ENCODE measurements around the gene EFTUD2.
"Not testable (repeated sequence)": the region's sequence is repeated elsewhere in the genome, so short reads cannot be mapped to it uniquely, and the experiment has no call there.

EFTUD2 gene

DNA sequence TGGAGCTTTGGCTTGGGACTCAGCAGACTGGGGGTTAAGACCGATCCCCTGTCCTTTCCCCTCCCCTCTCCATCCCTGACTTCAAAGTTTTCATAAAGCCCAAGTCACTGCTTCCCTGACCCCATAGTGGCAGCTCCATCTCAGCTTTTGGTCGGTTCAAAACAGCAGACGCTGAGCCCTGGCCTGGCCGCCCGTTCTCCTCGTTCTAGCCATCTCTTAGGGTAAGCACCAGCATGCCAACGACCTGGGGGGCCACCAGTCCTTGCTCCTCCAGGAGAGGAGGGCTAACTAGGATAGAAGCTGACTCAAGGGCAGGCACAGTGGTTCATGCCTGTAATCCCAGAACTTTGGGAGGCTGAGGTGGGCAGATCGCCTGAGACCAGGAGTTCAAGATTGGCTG, 53.0 kb downstream of the EFTUD2 start:
- no peak for DNase-seq

DNA sequence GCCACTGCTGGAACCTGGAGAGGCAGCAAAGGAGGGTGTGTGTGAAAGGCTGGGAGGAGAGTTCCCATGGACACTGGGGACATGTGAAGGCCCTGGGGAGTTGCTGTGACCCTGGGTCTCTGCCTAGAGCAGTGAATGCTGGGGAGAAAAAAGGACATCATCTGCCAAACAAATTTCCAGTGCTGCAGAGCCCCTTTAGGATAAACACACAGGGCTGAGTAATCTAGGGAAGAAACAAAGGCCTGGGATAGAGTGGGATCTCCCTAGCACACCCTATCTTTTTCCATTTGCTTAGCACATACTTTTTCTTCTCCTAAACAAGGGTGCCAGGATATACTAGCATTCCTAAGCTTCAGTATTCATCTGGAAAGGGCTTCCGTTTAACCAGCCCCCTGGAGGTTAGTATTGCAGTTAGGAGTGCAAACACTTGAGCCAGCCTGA, 54.8 kb downstream of the EFTUD2 start:
- DNase-seq, result no peak

DNA sequence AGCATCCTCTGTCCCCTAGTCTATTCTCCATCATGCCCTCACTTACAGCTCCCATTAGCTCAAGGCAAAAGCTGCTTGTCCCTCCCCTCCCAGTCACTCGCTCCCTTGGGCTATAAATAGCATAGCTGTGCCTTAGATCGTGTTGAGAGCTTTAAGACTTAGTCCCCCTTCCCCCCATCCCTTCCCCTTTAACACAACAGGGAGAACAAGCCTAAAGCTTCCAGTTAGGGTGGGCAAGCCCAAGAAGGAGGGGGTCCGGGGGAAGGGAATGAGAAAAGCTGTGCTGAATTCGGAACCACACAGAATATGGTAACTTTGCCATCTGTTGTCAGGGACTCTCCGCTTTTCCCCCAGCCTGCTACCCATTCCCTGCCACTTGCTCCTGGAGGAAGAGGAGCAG, 56.5 kb downstream of the EFTUD2 start:
- no peak for DNase-seq

DNA sequence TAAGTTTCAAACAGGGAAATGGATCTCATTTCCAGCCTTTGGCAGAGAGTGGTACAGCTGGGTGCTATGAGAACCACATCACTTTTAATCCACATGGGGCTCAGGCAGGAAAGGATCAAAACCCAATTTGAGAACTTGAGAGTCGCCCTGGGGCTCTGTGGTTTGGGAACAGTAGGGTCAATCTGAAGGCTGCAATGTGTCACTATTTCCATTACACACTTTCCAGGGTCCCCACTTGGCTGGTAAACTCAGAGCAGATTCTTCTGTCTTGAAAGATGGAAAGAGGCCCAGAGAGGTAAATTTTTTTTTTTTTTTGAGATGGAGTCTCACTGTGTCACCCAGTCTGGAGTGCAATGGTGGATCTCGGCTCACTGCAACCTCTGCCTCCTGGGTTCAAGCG, 58.3 kb downstream of the EFTUD2 start:
- no peak for DNase-seq

DNA sequence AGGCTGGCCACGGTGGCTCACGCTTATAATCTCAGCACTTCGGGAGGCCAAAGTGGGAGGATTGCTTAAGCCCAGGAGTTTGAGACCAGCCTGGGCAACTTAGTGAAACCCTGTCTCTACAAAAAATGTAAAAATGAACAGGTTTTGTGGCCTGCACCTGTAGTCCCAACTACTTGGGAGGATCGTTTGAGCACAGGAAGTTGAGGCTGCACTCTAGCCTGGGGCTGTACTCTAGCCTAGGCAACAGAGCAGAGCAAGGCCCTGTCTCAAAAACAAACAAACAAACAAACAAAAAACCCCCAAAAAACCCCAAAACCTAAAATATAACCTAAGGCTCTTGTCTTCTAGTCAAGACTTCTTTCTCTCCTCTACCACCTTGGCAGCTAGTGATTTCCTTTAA, 59.0 kb downstream of the EFTUD2 start:
- no peak for DNase-seq

DNA sequence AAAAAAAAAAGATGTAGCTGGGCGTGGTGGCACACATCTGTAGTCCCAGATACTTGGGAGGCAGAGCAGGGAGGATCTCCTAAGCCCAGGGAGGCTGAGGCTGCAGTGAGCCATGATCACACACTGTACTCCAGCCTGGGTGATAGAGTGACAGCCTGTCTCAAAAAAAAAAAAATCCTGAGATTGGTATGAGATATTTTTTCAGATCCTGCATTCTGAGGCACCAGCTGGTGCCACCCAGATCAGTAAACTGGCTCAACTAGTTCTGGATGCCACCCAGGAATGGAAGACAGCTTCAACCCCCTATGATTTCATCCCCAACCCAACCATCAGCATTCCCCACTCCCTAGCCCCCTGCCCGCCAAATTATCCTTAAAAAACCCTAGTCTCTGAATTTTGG, 62.0 kb downstream of the EFTUD2 start:
- no peak for DNase-seq

DNA sequence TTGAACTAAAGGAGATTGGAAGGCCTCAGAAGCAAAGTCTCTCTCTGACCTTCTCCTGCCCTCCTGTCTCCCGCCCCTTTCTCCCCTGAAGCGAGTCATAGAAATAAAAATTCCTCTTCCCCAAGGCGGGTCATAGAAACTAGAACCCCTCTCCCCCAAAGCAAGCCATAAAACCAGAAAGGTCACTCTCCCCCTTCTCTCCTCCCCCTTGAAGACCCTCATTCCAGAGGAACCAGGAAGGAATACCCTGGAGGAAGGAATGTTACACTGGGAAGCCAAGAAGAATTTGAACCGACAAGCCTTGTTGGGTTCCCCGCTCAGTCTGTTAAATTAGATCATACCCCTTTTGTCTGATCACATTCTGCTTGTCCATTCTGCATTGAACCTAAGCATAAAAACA, 66.4 kb downstream of the EFTUD2 start:
- no peak for DNase-seq

DNA sequence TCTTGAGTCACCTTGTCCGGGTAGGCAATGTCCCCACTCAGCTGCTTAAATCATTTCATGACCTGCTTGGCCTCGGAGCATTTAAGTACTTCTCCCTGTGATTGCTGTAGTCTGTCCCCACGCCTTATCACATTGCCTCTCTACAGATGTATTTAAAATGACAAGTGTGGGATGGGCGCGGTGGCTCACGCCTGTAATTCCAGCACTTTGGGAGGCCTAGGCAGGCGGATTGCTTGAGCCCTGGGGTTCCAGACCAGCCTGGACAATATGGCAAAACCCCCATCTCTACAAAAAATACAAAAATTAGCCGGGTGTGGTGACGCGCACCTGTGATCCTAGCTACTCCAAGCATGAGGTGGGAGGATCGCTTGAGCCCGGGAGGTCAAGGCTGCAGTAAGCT, 67.9 kb downstream of the EFTUD2 start:
- no peak for DNase-seq

DNA sequence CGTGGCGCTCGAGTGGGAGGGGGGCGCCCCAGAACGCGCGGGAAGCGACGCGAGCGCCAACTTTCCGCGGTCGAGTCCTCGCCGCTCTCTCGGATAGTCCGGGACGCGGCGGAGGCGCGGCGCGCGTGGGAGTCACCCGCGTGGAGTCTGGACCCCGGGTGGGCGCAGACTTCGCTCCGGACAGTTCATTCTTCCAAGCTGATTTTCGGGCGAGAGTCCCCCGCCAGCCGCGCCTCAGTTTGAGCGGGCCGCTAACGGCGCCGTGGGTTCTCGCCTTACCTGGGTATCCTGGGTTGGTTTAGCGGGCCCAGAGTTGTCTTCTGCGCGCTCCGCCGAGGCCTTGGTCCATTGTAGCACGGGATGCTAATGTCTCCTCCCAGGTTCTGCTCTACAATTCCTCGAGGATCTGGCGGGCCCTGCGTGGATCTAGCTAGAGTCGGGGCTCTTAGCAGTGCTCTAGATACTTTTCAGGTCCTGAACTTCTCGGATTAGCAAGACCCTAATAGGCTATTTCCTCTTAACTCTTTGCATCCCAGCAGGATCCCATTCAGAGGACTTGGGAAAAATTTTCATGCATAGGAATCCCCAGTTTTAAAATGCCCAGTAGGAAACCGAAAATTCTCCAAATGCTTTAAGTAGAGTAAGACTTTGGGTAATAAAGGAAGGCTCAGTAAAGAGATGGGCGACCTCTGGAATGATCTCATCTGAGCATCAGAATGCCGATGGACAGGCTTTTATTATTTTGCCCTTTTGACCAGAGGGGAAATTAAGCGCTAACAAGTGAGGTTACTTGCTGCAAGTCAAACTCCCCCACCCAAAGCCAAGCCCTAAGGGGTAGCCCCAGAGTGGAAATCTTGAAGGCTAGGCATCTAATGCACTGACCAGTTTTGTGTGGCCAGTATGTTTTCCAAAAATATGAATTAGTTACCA, 68.6 kb downstream of the EFTUD2 start:
- DNase-seq, result peak; percentile 28

DNA sequence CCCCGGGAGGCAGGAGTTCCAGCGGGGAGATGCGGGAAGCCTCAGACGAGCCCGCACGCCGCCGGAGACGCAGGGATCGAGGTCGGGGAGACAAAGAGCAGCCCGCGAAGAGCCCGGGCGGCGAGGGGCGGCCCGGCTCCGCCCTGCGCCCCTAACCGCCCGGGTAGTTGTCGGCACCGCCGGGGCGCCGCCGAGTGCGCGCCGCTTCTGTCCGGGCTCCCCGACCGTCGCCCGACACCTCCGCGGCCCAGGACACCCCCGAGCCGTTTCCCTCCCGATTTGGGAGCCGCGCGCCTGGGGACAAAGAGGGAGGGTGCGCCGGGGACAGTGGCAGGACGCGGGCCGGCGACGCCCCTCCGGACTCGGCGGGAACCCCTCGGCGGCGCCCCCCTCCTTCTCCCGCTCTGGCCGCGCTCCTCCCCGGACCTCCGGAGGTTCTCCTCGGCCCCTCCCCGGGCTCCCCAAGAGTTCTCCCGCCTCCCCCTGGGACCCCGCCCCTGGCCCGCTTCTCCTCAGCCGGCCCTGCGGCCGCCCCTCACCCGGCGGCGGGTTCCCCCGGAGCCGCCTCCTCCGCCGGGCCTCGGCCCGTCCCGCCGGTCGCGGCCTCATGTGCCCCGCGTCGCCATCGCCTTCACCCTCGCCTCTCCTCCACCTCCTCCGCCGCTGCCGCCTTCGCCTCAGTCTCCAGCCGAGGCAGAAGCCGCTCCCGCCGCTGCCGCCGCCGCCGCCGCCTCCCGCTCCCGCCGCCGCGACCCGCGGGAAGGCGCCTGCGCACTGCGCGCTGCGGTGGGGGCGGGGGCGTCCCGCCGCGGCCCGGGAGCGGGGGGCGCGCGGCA, 69.5 kb downstream of the EFTUD2 start, which contains the start of gene GJC1:
GJC1 (minus strand) TSS at position 765 of the 836 bp plus-strand sequence. CDS start 24,470 bp downstream, outside the sequence.
- DNase-seq, result peak; percentile 37

DNA sequence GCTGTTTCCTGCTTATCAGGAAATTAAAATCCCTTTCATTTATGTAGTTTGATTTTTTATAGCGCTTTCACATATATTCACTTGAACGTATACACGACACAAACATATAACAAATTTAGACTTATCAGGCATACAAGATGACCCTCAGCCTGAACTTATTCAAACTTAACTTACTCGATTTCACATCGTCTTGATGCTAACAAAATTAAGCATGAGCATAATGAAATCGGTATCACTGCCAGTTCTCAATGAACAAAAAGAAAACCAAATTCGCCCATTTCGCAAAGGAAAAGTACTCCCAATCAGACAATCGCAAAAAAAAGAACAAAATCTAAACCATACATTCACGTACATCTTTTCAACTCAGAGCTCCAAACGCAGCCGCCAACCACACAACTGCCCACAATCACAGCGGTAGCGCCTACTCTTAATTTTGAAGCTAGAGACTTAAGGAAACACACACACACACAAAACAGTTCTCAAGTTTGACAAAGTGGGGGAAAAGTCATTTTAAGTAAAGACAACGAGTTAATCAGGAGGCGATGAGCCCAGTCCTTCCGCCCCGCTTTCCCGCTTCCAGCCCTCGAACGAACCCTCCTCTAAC, 70.2 kb downstream of the EFTUD2 start:
- no peak for DNase-seq

DNA sequence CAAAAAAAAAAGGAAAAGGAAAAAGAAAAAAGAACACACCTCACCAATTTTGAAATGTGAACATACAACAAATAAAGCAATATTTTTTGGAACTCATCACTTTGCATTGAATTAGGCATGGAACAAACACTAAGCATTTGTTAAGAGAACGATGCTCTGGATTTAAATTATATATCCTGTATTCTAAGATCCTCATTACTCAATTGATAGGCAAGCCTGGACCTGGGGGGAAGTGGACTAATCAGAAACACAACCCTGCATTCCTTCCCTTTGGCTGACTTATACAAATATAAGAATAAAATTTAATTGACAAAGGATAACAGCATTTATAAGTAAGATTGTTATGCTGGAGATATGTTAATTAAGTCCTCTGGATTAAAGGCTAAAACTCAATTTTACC, 71.4 kb downstream of the EFTUD2 start:
- no peak for DNase-seq

DNA sequence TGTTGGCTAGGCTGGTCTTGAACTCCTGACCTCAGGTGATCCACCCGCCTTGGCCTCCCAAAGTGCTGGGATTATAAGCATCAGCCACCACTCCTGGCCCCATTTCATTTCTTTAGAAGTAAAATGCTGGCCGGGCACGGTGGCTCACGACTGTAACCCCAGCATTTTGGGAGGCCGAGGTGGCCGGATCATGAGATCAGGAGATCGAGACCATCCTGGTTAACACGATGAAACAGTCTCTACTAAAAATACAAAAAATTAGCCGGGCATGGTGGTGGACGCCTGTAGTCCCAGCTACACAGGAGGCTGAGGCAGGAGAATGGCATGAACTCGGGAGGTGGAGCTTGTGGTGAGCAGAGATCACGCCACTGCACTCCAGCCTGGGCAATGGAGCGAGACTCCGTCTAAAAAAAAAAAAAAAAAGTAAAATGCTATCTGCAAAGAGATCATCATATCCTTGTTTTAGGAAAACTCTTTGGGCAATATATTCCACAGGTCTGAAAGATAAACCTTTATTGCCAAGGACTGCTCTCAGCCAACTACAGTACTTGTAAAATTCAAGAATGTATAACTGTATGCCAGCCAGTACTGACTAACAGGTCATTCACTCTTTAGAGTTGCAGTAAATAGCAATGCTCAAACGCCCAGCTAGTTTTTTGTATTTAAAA, 73.0 kb downstream of the EFTUD2 start:
- DNase-seq, result no peak

DNA sequence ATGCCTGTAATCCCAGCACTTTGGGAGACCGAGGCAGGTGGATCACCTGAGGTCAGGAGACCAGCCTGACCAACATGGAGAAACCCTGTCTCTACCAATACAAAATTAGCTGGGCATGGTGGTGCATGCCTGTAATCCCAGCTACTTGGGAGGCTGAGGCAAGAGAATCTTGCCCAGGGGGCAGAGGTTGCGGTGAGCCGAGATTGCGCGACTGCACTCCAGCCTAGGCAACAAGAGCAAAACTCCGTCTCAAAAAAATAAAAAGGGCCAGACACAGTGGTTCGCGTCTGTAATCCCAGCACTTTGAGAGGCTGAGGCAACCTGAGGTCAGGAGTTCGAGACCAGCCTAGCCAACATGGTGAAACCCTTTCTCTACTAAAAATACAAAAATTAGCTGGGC, 74.0 kb downstream of the EFTUD2 start:
- DNase-seq, result not testable (repeated sequence)

DNA sequence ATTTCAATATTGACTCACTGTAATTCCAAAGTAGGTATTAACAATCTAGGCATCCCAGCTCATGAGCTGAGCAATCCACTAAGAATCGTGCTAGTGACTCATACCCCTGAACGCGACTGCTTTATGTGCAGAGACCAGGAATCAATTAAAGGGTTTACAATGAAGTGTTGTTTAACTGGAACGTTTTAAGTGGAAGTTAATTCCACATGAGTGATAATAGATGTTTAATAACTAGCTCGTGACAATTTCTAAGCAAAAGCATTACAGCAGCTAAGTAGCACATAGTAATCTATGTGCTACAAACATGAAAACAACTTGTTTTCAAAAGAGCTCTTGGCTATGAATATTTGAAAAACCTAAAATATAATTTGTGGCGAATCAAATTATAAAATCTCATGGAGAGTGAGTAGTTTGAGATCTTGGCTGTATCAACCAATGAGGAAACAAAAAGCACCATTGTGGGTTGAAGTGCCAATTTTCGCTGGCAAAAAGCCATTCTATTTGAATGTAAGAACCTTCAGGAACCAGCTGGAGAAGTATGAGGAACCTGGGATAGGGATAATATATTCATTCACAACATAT, 78.5 kb downstream of the EFTUD2 start:
- no peak for DNase-seq

DNA sequence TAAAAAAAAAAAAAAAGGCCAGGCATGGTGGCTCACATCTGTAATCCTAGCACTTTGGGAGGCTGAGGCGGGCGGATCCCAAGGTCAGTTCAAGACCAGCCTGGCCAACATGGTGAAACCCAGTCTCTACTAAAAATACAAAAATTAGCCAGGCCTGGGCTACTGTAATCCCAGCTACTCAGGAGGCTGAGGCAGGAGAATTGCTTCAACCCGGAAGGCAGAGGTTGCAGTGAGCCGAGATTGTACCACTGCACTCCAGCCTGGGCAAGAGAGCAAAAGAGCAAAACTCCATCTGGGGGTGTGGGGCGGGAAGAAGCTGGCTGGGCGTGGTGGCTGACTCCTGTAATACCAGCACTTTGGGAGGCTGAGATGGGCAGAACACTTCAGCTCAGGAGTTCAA, 80.7 kb downstream of the EFTUD2 start:
- not testable (repeated sequence) for DNase-seq

DNA sequence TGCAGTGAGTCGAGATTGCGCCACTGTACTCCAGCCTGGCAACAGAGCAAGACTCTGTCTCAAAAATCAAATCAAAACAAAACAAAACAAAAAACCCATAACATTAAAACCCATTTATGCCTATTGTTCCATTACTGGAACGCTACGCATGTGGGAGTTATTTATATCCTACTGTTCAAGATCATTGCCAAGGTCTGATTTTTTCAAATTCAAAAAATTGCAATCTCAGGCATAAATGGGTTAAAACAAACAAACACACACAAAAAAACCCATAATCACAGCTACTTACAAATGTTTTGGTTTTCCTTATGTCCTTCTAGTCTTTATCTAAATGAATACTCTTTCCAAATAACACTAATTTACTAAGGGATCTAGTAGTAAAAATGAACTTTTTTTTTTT, 87.0 kb downstream of the EFTUD2 start:
- DNase-seq, result no peak

DNA sequence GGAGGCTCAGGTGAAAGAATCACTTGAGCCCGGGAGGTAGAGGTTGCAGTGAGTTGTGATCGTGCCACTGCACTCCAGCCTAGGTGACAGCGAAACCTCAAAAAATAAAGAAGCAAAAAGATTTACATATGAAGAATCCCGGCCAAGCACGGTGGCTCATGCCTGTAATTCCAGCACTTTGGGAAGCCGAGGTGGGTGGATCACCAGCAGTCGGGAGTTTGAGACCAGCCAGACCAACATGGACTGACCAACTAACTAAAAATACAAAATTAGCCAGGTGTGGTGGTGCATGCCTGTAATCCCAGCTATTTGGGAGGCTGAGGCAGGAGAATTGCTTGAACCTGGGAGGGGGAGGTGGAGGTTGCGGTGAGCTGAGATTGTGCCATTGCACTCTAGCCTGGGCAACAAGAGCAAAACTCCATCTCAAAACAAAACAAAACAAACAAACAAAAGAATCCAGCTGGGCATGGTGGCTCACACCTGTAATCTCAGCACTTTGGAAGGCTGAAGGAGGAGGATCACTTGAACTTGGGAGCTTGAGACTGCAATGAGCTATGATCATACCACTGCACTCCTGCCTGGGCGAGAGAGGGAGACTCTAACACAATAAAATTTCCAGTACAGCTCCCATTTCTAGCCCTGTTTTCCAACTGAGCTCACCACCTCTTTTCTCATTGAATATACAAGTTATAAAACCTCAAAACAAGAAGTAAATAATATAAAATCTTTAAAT, 90.4 kb downstream of the EFTUD2 start:
- DNase-seq, result not testable (repeated sequence)

DNA sequence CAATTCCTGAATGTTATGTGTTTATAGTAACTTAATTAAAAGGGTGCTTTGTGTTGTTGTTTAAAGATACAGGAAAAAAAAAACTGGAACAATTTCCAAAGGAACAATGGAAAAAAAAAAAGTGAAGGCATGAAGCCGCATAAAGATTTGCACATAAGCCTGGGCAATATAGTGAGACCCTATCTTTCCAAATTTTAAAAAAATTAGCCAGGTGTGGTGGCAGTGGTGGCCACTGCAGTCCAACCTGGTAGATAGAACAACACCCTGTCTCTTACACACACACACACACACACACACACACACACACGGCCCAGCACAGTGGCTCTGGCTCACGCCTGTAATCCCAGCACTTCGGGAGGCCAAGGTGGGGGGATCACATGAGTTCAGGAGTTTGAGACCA, 91.1 kb downstream of the EFTUD2 start:
- no peak for DNase-seq

DNA sequence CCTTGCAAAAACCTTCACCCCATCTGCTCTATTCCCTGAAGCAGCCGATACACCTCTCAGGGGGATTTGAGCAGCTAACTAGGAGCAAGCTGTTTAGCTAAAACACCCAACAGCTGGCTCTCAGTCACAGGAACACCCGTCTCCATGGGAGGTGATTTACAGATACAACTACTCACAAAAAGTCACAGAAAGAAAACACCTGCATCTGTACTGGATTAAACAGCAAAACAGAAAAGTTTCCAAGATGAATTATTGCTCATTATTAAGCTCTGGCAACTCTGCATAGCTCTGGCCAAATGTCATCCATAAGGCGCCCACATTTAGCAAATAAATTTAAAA, 91.5 kb downstream of the EFTUD2 start:
- no peak for DNase-seq

DNA sequence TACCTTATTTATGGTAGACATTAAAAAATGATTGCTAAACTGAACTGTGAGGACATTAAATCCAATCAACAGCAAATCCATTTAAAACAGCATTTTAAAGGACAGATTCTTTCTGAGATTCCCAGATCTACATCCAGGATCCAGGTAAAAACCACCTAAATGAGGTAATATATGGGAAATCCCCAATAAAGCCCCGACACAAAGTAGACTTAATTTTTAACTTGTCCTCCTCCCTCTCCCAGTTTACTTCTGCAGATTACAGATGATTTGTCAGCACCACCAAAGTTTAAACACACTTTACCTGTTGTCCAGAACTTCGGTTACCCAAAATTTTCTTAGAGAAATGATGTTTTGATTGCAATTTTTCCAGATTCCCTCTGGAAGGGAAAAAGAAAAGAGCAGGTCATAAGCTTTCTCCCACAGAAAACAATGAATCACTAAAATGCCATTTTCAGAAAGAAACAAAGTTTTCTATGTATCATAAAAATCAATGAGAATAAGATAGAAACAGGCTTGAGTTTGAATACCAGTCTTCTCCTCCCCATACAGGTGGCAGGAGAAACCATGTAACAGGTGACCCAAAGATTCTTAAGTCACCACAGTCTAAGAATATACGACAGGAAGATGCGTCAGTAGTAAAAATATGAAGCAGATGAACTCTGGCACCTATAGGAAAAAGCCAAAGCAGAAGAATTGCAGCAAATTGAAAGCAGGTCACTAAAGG, 92.0 kb downstream of the EFTUD2 start:
- no peak for DNase-seq

Measured in NCI-H526 treated with DMSO at 0.1 percent for 48 hours (cell line).